PC-9 (cell line): ENCODE measurements around the gene SRP9. TPM values are rescaled to one million over a fixed set of nuclear protein-coding genes. Genes with fewer than 3 reads are reported as not detected.

ENCODE experiments used
- BruUV-seq: library from RNA; stranded (reverse); fragments of 400-500 nt; replicated peaks from 2 replicates; lab custom pipeline; 2021; lab: Mats Ljungman, UMichigan
- CTCF ChIA-PET: fragments of 300-600 bp; sonication (Branson Sonifier 250); formaldehyde crosslinking; loops from one replicate; lab custom pipeline; 2022; ENCODE audit warnings: antibody characterized with exemption; lab: Charles Lee
- POLR2A ChIA-PET: fragments of 300-600 bp; sonication (Branson Sonifier 250); formaldehyde crosslinking; loops from one replicate; lab custom pipeline; 2022; ENCODE audit warnings: antibody characterized with exemption; ENCODE audit not compliant: unreplicated experiment; lab: Charles Lee
- DNase-seq, 2 experiments: peaks; one replicate each; pipeline versions ENCODE4 v3.0.0 to v3.0.0-alpha.2; 2015 to 2022; ENCODE audit warnings: mixed read lengths in 1 of 2
- H2AFZ ChIP-seq: fragments of 200-600 bp; sonication (generic); 2 replicates; pipeline ENCODE4 v1.8.1; 2017; ENCODE audit warnings: antibody characterized with exemption
- H3F3A ChIP-seq: fragments of 200-600 bp; sonication (generic); 2 replicates; pipeline ENCODE4 v1.8.1; 2017; ENCODE audit warnings: antibody characterized with exemption, mild to moderate bottlenecking, low read depth; ENCODE audit not compliant: insufficient read depth
- H3K27ac ChIP-seq: fragments of 200-600 bp; sonication (generic); 2 replicates; pipeline ENCODE4 v1.6.1; 2016; ENCODE audit warnings: mixed run types
- H3K27me3 ChIP-seq: fragments of 200-600 bp; sonication (generic); 2 replicates; pipeline ENCODE4 v1.6.1; 2016; ENCODE audit warnings: low read depth, mixed run types; ENCODE audit not compliant: insufficient read depth
- H3K36me3 ChIP-seq: fragments of 200-600 bp; sonication (generic); 2 replicates; pipeline ENCODE4 v1.6.1; 2016; ENCODE audit warnings: low read depth, mixed run types
- H3K4me1 ChIP-seq: fragments of 200-600 bp; sonication (generic); replicated peaks from 2 replicates; pipeline ENCODE4 v1.6.1; 2016; ENCODE audit warnings: mixed run types; ENCODE audit not compliant: insufficient read depth
- H3K4me2 ChIP-seq: fragments of 200-600 bp; sonication (generic); 2 replicates; pipeline ENCODE4 v1.6.1; 2017; ENCODE audit warnings: mixed run types
- H3K4me3 ChIP-seq: fragments of 200-600 bp; sonication (generic); 2 replicates; pipeline ENCODE4 v1.6.1; 2016; ENCODE audit warnings: mixed run types
- H3K79me2 ChIP-seq: fragments of 200-600 bp; sonication (generic); 2 replicates; pipeline ENCODE4 v1.6.1; 2017; ENCODE audit warnings: low read depth, mixed run types
- H3K9me2 ChIP-seq: fragments of 200-600 bp; sonication (generic); 2 replicates; pipeline ENCODE4 v1.8.1; 2017; ENCODE audit warnings: mild to moderate bottlenecking; ENCODE audit not compliant: insufficient read depth
- H3K9me3 ChIP-seq: fragments of 200-600 bp; sonication (generic); 2 replicates; pipeline ENCODE4 v1.8.1; 2016; ENCODE audit warnings: low read depth; ENCODE audit not compliant: insufficient read depth
- H4K20me1 ChIP-seq: fragments of 200-600 bp; sonication (generic); 2 replicates; pipeline ENCODE4 v1.8.1; 2017; ENCODE audit not compliant: insufficient read depth
- CTCF ChIP-seq: fragments of 200-600 bp; sonication (generic); conservative IDR thresholded peaks from 2 replicates; pipeline ENCODE4 v1.6.1; 2017; ENCODE audit warnings: mixed run types, antibody characterized with exemption, mild to moderate bottlenecking, moderate library complexity
- EZH2 ChIP-seq: fragments of 200-600 bp; sonication (generic); IDR thresholded peaks from 2 replicates; pipeline ENCODE4 v1.8.0; 2017; ENCODE audit warnings: antibody characterized with exemption, low read depth
- intact Hi-C: fragments of 100-400 bp; cut with micrococcal nuclease; formaldehyde crosslinking; loops from one replicate; pipeline ENCODE4 v1.10.0; 2022; ENCODE audit not compliant: unreplicated experiment
- total RNA-seq: library from RNA; stranded (reverse); gene quantifications from 2 replicates; pipeline ENCODE4 v1.2.3, GENCODE V29; 2021

SRP9 gene
- total RNA-seq, 1 experiment from 2014 or later, result 406 TPM

GRCh38 chr1:225767634-225768540 lies 9.7 kb upstream of the SRP9 start:
- no peaks in the 10 kb centered on the region for H3K9me3 ChIP-seq
- TF ChIP-seq CTCF (no peak), EZH2 (no peak)
- H3F3A ChIP-seq, result peaks cover 57% of the 10 kb centered on the region
- H3K4me1 ChIP-seq, result peaks cover 63% of the 10 kb centered on the region
- no peaks in the 10 kb centered on the region for H3K79me2 ChIP-seq
- no peaks in the 10 kb centered on the region for H3K27me3 ChIP-seq
- ChIA-PET POLR2A (interaction anchor here (0.6 to 1.1 kb wide), 5 partner anchors 9 to 293 kb away, joined by 3 to 11 read pairs (median 4); no protein-coding TSS in a partner anchor), CTCF (interaction anchor here (0.6 to 1.6 kb wide), 8 partner anchors 29 to 780 kb away, joined by 3 to 12 read pairs (median 4); no protein-coding TSS in a partner anchor)
- BruUV-seq, result no TSS peak
- DNase-seq, result peak; percentile 73 to 83
- no peaks in the 10 kb centered on the region for H3K36me3 ChIP-seq
- intact Hi-C loops, result loop anchor here (1.0 kb wide), 2 partner anchors 68 to 113 kb away; no protein-coding TSS in a partner anchor
- no peaks in the 10 kb centered on the region for H3K9me2 ChIP-seq
- H2AFZ ChIP-seq, result no peak overlapping the region
- H3K27ac ChIP-seq, result peak overlapping the region; percentile 54
- H3K4me3 ChIP-seq, result no peak overlapping the region
- peak overlapping the region; percentile 63 for H3K4me2 ChIP-seq
- no peaks in the 10 kb centered on the region for H4K20me1 ChIP-seq

- no TSS peak for BruUV-seq
- H3K4me1 ChIP-seq, result peaks cover 65% of the 10 kb centered on the region
- peak overlapping the region; percentile 63 for H3K4me2 ChIP-seq
These were observed 8.8 kb upstream of the SRP9 start for GRCh38 chr1:225768662-225769426.

More at GRCh38 chr1:225768662-225769426, 8.8 kb upstream of the SRP9 start:
- no peak for TF ChIP-seq EZH2
- TF ChIP-seq CTCF, result no peak
- CTCF ChIA-PET, result interaction anchor here (0.6 to 1.6 kb wide), 8 partner anchors 9 to 323 kb away, joined by 3 to 5 read pairs (median 3); partner anchors contain the start of gene SRP9
- DNase-seq, result peak; percentile 56 to 82
- Histone ChIP-seq H3K36me3 (no peaks in the 10 kb centered on the region), H3K27me3 (no peaks in the 10 kb centered on the region), H3K27ac (peak overlapping the region; percentile 54), H3K9me2 (no peaks in the 10 kb centered on the region), H4K20me1 (no peaks in the 10 kb centered on the region), H3K79me2 (no peaks in the 10 kb centered on the region), H3K9me3 (no peaks in the 10 kb centered on the region), H2AFZ (no peak overlapping the region), H3K4me3 (no peak overlapping the region), H3F3A (peaks cover 61% of the 10 kb centered on the region)
- POLR2A ChIA-PET, result interaction anchor here (0.7 to 1.1 kb wide), 3 partner anchors 45 to 260 kb away, joined by 7 to 11 read pairs (median 10); no protein-coding TSS in a partner anchor
- intact Hi-C loops, result loop anchor here (1.0 kb wide), 2 partner anchors 69 to 114 kb away; no protein-coding TSS in a partner anchor
